Left lung (tissue), 10 donors: ENCODE results near the gene ZNF225. TPM values are rescaled to one million over a fixed set of nuclear protein-coding genes. Genes with fewer than 3 reads are reported as not detected.

Experiments used
- ATAC-seq: fragments of 200-7000 bp; cut with Tn5 transposase; one replicate; pipeline ENCODE4 v1.9.1; 2020; ENCODE audit warnings: moderate library complexity
- DNase-seq, 4 donors: peaks; one replicate each; pipeline ENCODE4 v3.0.0-alpha.2; 2013 to 2020
- H3K27ac ChIP-seq, 2 donors: fragments of 200-600 bp; sonication (generic) in 1 of 2; one replicate each; pipeline versions ENCODE4 v1.5.0 to v1.8.0; 2020 to 2021
- H3K27me3 ChIP-seq, 2 donors: fragments of 200-600 bp; sonication (generic) in 1 of 2; one replicate each; pipeline versions ENCODE4 v1.5.0 to v1.8.0; 2020 to 2021
- H3K36me3 ChIP-seq, 2 donors: fragments of 200-600 bp; sonication (generic) in 1 of 2; one replicate each; pipeline versions ENCODE4 v1.5.0 to v1.8.0; 2020 to 2021
- H3K4me1 ChIP-seq, 2 donors: fragments of 200-600 bp; one replicate each; pipeline ENCODE4 v1.8.0; 2021
- H3K4me3 ChIP-seq, 2 donors: fragments of 200-600 bp; sonication (generic) in 1 of 2; one replicate each; pipeline versions ENCODE4 v1.5.0 to v1.8.0; 2020 to 2021; ENCODE audit warnings: mild to moderate bottlenecking in 1 of 2
- H3K9me3 ChIP-seq, 2 donors: fragments of 200-600 bp; sonication (generic) in 1 of 2; one replicate each; pipeline versions ENCODE4 v1.5.0 to v1.8.0; 2020 to 2021
- CTCF ChIP-seq, 2 donors: fragments of 200-600 bp; sonication (generic) in 1 of 2; IDR thresholded peaks; one replicate each; pipeline versions ENCODE4 v1.5.0 to v1.8.0; 2021; ENCODE audit warnings: antibody characterized with exemption in 2 of 2
- intact Hi-C, 2 donors: fragments of 100-400 bp; cut with DNase I; formaldehyde crosslinking; loops; one replicate each; pipeline versions ENCODE4 v1.11.2 to v1.14.2; 2022
- polyA plus RNA-seq, 6 donors: library from polyadenylated mRNA; unstranded; fragments of 120-200 nt; gene quantifications; one replicate each; pipeline ENCODE4 v1.2.1, GENCODE V29; 2013; ENCODE audit not compliant: insufficient read length in 6 of 6
- total RNA-seq, 2 donors: library from RNA; stranded (reverse); fragmentation: NEBNext Ultra II Directional; extraction: Animal tissue kit (Norgen Biotek cat#: 25700); gene quantifications; one replicate each; pipeline ENCODE4 v1.2.1, GENCODE V29; 2021
- donor health status: DM: no; HTN: yes; CAD: no.
- donor health status: DM: no; HTN: no; CAD: no.

ZNF225 gene
- total and polyA plus RNA-seq, 8 donors = 4.5 to 14.5 (median 11.5) TPM

GRCh38 chr19:44072543-44073401, 40.4 kb upstream of the ZNF225 start:
- Histone ChIP-seq H3K36me3 (peaks cover 0 to 5% of the 10 kb centered on the region in 2 donors), H3K9me3 (peaks cover 0 to 37% of the 10 kb centered on the region in 2 donors), H3K27me3 (no peaks in the 10 kb centered on the region), H3K27ac (no peak overlapping the region), H3K4me1 (peaks cover 5 to 17% of the 10 kb centered on the region in 2 donors), H3K4me3 (peak overlapping the region; percentile 53 to 67)
- DNase-seq (no peak), ATAC-seq (peak; percentile 45)
- intact Hi-C loops = no loop called here
- no peak for TF ChIP-seq CTCF (IDR thresholded peaks at IDR 0.05)

- ATAC-seq (no peak), DNase-seq (no peak)
- peaks cover 0 to 28% of the 10 kb centered on the region in 2 donors for H3K36me3 ChIP-seq
- no peak overlapping the region for H3K27ac ChIP-seq
- intact Hi-C loops = no loop called here
- H3K27me3 ChIP-seq = no peaks in the 10 kb centered on the region
- no peak overlapping the region for H3K4me3 ChIP-seq
- H3K9me3 ChIP-seq = peaks cover 0 to 2% of the 10 kb centered on the region in 2 donors
- peaks cover 5 to 15% of the 10 kb centered on the region in 2 donors for H3K4me1 ChIP-seq
- TF ChIP-seq CTCF (IDR thresholded peaks at IDR 0.05) = no peak
These were observed 36.9 kb upstream of the ZNF225 start for GRCh38 chr19:44076325-44076724.

GRCh38 chr19:44092108-44092507, 21.1 kb upstream of the ZNF225 start:
- no peak overlapping the region for H3K4me3 ChIP-seq
- peaks cover 0 to 24% of the 10 kb centered on the region in 2 donors for H3K36me3 ChIP-seq
- intact Hi-C loops = no loop called here
- no peak overlapping the region for H3K27ac ChIP-seq
- ATAC-seq = no peak
- TF ChIP-seq CTCF (IDR thresholded peaks at IDR 0.05) = no peak
- DNase-seq = no peak
- H3K9me3 ChIP-seq = peaks cover 0 to 7% of the 10 kb centered on the region in 2 donors
- no peaks in the 10 kb centered on the region for H3K27me3 ChIP-seq
- peaks cover 0 to 12% of the 10 kb centered on the region in 2 donors for H3K4me1 ChIP-seq

GRCh38 chr19:44093931-44094765, 19.1 kb upstream of the ZNF225 start, which contains the start of gene ZNF224:
ZNF224 (plus strand) TSS chr19:44094361; CDS start chr19:44097874, 3,513 bp downstream.
- peak; percentile 93 to 95 (median 94) for DNase-seq
- H3K36me3 ChIP-seq = peaks cover 0 to 28% of the 10 kb centered on the region in 2 donors
- ATAC-seq = peak; percentile 99
- intact Hi-C loops = no loop called here
- no peak for TF ChIP-seq CTCF (IDR thresholded peaks at IDR 0.05)
- H3K4me3 ChIP-seq = peak within 1 kb of the TSS; percentile 82 to 84
- peaks cover 0 to 12% of the 10 kb centered on the region in 2 donors for H3K4me1 ChIP-seq
- H3K9me3 ChIP-seq = peaks cover 0 to 5% of the 10 kb centered on the region in 2 donors
- peak within 1 kb of the TSS; percentile 72 to 78 for H3K27ac ChIP-seq
- no peaks in the 10 kb centered on the region for H3K27me3 ChIP-seq
